Measurements from ENCODE around the gene DNAJB5. TPM values are rescaled to one million over a fixed set of nuclear protein-coding genes. Genes with fewer than 3 reads are reported as not detected.

DNAJB5 gene
- total RNA-seq, 2 donors from 2014 or later: 1.6 to 8.5 TPM

DNA sequence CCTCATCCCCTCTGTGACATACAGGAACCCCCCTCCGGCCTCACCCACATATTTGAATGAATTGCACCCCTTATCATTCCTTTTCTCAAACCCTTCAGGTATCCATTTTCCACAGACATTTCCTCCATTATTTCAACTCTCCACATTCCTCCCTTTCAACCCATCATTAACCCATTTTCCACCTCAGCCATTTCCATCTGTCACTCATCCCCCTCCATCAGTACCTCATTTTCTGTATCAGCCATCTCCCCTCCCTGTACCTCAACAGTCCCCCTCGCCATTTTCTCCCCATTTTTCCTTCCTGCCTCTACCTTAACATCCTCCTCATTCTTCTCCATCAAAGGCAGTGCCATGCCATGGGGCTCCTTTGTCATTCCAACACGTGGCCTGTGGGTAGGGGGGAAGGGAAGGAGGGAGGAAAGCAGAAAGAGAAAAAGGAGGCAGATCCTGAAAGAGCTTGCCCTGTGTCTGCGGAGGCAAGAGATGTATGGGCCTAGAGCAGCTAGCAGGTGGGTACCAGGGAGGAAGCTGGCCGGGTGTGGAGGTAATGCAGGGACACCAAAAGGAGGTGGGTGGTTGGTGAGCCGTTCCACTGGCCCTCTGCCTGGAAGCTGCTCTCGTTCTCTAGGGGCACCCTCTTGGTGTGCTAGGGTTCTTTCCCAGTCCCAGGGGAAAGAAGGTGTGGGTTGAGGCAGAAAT lies 1.5 kb downstream of the DNAJB5 start:
- no peaks in the 10 kb centered on the region for H3K4me1 ChIP-seq
- H3K9me3 ChIP-seq: no peaks in the 10 kb centered on the region
- H3K27me3 ChIP-seq: no peaks in the 10 kb centered on the region
- H3K9ac ChIP-seq (ENCODE audit: low read depth in 2 of 2, low read length in 2 of 2): peak overlapping the region; percentile 65 to 95
- no peak overlapping the region for H3K27ac ChIP-seq
- H3K4me3 ChIP-seq: no peak overlapping the region
- intact Hi-C loops (cut with DNase I): no loop called here
- H3K36me3 ChIP-seq: no peaks in the 10 kb centered on the region
- no peak for TF ChIP-seq CTCF (IDR thresholded peaks at IDR 0.05)
- no peak for DNase-seq

DNA sequence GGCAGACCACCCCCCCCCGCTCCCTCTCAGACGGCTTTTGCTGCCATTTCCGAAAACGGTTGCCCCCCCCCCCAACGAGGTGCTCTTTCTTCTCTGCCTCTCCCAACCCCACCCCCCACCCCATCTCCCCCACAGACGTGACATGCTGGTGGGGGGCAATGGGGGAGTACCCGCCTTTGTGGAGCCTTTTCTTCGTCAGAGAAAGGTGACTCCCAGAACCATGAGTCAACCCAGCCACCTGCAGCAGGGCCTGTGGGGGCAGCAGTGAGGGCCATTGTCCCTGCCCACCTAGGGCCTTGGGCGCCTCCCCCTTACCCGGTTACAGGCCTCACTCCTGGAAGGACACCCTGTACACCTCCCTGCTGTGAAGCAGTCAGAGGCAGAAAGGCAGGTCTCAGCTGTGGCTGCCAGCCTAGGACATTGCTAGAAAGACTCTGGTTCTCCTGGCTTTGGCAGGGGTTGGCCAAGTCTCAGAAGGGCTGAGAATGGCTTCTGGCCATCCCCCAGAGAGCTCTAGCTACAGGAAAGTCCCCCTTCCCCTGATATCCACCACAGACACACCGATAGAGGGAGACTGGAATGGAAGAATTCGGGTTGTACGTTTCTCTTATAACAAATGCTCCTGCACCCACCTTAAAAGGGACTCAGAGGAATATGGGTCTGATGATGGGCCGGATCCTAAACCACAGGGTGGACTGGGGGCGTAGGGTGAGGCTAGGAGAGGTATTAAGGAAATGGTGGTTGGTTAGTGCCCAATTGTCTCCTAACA lies 2.2 kb downstream of the DNAJB5 start:
- intact Hi-C loops (cut with DNase I): no loop called here
- Histone ChIP-seq H3K4me1 (no peaks in the 10 kb centered on the region), H3K4me3 (no peak overlapping the region), H3K9me3 (no peaks in the 10 kb centered on the region), H3K27me3 (no peaks in the 10 kb centered on the region), H3K9ac (ENCODE audit: low read depth in 2 of 2, low read length in 2 of 2) (peak overlapping the region in 1 of 2 donors; percentile 9), H3K27ac (peak overlapping the region; percentile 72), H3K36me3 (no peaks in the 10 kb centered on the region)
- TF ChIP-seq CTCF (IDR thresholded peaks at IDR 0.05): no peak
- no peak for DNase-seq

DNA sequence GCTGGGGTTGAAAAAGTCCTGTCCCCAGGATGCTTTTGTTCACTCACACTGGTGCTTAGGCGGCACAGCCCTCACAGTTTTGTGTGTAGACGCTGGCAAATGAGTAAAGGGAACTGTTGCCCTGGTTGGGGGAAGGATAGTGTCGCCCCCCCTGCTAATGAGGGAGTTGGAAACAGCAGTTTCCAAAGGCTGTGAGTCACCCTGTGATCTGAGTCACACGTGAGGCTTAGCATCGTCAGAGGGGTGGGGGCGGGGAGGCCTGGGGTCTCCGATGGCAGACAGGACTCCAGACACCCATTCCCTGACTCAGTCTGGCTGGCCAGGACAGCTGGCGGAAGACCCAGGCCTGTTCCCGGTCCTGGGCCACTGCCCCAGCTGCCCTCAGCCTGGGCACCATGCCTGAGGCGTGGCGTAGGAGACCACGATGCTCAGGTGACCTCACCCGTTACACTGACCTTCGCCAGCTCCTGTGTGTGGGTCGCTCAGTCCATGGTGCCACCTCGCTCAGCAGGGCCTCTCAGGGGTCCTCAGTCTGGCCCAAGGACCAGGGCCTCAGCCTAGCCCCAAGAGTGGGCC lies 2.9 kb downstream of the DNAJB5 start:
- Histone ChIP-seq H3K9me3 (no peaks in the 10 kb centered on the region), H3K4me1 (no peaks in the 10 kb centered on the region), H3K36me3 (no peaks in the 10 kb centered on the region), H3K27me3 (no peaks in the 10 kb centered on the region), H3K4me3 (no peak overlapping the region), H3K9ac (ENCODE audit: low read depth in 2 of 2, low read length in 2 of 2) (peak overlapping the region in 1 of 2 donors; percentile 9), H3K27ac (peak overlapping the region; percentile 72)
- DNase-seq: no peak
- intact Hi-C loops (cut with DNase I): no loop called here
- no peak for TF ChIP-seq CTCF (IDR thresholded peaks at IDR 0.05)

DNA sequence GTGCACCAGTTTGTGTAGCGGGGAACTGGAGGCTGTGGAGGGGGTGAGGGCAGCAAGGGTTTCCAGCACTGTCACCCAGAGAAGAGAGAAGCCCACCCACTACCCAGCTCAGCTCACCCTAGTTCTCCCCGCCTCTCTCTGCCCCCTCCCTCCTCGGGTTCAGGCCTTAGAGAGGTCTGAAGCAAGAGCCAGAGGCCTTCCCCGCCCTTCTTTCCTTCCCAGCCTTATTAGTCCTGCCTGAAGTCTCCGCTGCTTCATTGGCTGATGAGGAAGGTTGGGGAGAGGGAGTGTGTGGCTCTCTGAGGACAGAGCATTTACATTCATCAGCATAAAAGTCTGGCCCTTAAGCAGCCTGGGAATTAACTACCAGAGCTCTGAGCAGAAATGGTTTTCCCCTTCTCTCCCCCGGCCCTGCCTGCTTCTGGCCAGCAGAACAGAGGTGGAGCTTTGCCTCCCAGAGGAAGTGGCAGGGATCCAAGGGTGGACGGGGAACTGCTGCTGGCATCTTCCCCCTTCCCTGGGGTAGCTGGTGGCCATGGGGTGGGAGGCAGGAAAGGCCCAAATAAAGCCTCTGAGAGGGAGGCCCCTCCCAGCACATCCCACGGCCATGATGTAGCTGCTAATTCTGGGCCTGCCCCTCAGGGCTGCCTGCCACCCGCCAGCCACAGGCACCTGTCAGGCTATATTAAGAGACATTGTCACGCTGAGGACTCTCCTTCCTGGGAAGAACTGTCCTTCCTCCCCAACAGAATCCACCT lies 4.1 kb downstream of the DNAJB5 start:
- H3K4me1 ChIP-seq: no peaks in the 10 kb centered on the region
- intact Hi-C loops (cut with DNase I): no loop called here
- peak overlapping the region in 1 of 2 donors; percentile 24 for H3K9ac ChIP-seq (ENCODE audit: low read depth in 2 of 2, low read length in 2 of 2)
- H3K4me3 ChIP-seq: no peak overlapping the region
- peak; percentile 35 for DNase-seq
- H3K9me3 ChIP-seq: no peaks in the 10 kb centered on the region
- H3K27me3 ChIP-seq: no peaks in the 10 kb centered on the region
- no peak for TF ChIP-seq CTCF (IDR thresholded peaks at IDR 0.05)
- H3K36me3 ChIP-seq: no peaks in the 10 kb centered on the region
- H3K27ac ChIP-seq: peak overlapping the region; percentile 72

DNA sequence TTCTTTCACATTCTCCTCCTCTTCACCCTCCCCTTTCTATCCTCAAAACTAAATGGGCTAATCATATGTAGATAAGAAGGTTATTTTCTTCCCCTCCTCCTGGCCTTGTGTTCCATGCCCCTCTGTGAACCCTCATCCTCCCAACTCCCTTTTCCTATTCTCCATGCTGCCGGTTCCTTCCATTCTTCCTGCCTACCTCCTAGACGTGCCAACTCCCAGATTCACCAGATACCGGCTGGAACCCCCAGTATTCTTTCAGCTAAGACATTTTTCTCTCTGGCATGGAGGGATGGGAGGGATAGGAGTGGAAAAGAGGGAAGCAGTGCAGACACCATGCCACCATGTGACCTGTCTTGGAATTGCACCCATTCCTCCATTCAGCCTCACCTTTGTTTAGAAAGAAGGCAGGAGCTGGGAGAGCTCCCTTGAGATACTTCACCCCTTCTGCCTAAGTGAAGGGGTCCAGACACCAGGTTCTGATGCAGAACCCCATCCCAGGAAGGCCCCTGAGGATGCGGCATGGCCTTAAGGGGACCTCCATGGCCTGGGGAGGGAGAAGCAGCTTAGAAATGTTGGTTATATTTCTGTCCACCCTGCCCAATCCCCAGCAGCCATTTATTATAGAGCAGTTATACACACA lies 4.8 kb downstream of the DNAJB5 start:
- Histone ChIP-seq H3K36me3 (no peaks in the 10 kb centered on the region), H3K4me3 (no peak overlapping the region), H3K27me3 (no peaks in the 10 kb centered on the region), H3K4me1 (no peaks in the 10 kb centered on the region), H3K9ac (ENCODE audit: low read depth in 2 of 2, low read length in 2 of 2) (peak overlapping the region in 1 of 2 donors; percentile 1), H3K9me3 (no peaks in the 10 kb centered on the region), H3K27ac (peak overlapping the region; percentile 72)
- TF ChIP-seq CTCF (IDR thresholded peaks at IDR 0.05): peak; percentile 47
- peak; percentile 48 for DNase-seq
- intact Hi-C loops (cut with DNase I): no loop called here

Data from colonic mucosa (tissue), 4 donors.